ENCODE data around the gene BEND7.
"Not testable (repeated sequence)": the region's sequence is repeated elsewhere in the genome, so short reads cannot be mapped to it uniquely, and the experiment has no call there.

The BEND7 gene

DNA sequence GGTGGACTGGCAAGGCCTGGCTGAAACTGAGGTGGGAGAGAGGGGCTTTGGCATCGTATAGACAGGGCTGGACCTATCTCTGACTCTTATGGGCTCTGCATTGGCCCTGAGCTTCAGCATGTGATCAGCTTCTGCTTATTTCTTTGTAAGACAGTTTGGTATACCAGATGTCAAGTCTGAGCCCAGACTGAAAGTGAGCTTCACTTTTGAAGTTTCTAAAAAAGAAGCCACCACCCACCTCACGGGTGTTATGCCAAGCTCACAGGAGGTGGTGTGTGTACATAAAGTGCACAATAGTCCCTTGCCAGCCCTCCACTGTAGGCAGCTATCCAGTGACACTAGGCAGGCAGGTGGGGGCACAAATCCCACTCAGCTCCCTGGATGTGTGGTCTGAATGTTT lies 112.1 kb downstream of the BEND7 start:
- no peak for DNase-seq

DNA sequence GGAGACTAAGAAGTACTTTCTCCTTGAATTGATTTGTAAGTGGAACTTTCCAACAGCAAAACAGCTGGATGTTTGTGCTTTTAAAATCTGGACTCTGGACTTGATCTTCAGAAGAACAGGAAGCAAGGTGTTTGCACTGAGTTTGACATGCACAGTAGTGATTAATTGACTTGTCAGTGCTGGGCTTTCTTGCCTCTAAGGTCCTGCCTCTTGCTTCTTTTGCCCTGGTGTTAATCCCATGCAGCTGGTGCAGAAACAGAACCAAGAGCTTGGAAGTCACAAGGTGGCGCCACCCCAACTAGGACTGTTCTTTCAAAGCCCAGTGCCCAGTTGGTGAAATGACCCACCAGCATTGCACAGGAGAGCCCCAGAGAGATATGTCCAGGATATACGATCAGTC lies 114.0 kb downstream of the BEND7 start:
- DNase-seq, result no peak

DNA sequence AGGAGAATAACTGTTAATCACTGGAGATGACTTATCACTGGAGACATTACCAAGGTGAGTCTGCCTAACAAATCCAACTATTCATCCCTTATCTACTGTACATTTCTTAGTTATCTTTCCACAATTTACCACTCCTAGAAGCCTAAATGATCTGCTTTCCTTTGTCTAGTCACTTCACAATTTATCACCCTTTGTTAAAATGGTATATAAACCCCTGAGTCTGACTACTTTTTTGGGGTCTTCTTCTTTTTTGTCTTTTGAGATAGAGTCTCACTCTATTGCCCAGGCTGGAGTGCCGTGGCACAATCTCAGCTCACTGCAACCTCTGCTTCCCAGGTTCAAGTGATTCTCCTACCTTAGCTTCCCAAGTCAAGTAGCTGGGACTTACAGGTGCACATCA lies 114.7 kb downstream of the BEND7 start:
- no peak for DNase-seq

DNA sequence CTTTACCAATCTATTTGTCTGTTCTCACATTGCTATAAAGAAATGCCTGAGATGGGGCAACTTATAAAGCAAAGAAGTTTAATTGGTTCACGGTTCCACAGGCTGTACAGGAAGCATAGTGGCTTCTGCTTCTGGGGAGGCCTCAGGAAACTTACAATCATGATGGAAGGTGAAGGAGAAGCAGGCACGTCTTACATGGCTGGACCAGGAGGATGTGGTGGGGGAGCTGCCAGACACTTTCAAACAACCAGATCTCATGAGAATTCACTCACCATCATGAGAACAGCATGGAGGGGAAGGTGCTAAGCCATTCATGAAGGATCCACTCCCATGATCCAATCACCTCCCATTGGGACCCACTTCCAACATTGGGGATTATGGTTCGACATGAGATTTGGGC lies 115.9 kb downstream of the BEND7 start:
- DNase-seq, result no peak

DNA sequence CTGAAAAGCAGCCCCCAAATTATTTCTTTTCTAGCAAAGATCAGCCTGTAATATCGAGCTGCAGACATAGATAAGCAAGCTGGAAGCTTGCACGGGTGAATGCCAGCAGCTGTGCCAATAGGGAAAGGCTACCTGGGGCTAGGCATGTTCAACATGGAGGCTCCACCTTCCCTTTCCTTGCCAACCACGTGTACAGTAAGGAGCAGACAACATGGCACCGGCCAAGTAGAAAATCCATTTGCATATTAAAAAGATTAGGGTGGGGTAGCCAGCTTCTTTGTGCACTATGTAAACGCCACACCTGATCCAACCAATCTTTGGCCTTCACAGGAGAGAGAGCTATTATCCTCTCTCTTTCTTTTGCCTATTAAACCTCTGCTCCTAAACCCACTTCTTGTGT lies 124.0 kb downstream of the BEND7 start:
- no peak for DNase-seq

DNA sequence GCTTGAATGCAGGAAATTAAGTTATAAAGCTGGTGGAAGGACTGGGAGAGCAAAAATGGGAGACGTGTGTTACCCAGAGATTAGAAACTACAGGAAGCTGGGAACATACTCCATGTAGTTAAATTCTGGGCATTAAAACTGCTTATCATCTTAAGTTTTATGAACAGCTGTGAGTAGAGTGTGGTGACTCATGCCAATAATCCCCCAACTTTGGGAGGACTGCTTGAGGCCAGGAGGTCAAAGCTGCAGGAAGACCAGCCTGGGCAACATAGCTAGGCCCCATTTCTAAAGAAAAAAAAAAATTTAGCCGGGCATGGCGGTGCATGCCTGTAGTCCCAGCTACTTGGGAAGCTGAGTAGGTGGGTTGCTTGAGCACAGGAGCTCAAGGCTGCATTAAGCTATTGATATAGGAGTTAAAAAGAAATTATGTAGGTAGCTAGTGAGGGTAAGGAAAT lies 124.5 kb downstream of the BEND7 start:
- no peak for DNase-seq

DNA sequence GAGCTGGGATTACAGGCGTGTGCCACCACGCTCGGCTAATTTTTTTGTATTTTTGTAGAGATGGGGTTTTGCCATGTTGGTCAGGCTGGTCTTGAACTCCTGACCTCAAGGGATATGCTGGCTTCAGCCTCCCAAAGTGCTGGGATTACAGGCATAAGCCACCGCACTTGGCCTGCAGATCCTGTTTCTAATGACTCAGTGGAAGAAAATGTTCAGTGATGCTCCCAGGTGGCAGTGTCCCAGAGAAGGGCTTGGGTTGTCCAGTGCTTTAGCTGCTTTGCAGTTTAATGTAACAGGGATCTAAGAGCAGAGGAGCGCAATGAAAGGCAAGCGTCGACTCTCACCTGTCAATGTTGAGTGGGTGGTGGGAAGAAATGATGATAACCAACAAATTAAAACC lies 125.4 kb downstream of the BEND7 start:
- not testable (repeated sequence) for DNase-seq

DNA sequence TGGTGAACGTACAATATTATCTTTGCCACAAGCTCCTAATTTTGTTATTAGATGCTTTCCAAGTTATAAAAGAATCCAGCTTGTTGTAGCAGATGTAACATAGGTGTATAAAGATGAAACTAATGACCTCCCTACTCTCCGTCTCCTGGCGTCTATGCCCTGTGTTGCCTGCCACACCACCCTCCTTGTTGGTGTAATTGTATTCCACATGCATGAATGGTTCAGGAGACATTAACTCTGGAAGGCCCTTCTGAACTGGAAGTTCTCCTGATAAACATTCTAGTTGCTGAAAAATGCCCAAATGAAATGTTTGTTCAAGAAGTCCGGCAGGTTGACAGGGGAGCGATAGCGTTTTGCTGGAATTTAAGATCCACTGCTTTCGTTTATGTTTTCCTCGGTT lies 126.8 kb downstream of the BEND7 start:
- no peak for DNase-seq

DNA sequence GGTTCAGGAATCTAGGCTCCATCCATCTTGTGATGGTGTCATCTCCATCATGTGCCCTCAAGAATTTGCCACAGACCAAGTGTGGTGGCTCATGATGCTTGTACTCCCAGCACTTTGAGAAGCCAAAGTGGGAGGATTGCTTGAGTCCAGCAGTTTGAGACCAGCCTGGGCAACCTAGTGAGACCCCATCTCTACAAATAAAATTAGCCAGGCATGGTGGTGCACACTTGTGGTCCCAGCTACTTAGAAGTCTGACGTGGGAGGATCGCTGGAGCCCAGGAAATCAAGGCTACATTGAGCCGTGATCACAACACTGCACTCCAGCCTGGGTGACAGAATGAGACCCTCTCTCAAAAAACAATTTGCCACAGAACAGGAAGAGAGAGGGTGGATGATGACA lies 127.7 kb downstream of the BEND7 start:
- no peak for DNase-seq

DNA sequence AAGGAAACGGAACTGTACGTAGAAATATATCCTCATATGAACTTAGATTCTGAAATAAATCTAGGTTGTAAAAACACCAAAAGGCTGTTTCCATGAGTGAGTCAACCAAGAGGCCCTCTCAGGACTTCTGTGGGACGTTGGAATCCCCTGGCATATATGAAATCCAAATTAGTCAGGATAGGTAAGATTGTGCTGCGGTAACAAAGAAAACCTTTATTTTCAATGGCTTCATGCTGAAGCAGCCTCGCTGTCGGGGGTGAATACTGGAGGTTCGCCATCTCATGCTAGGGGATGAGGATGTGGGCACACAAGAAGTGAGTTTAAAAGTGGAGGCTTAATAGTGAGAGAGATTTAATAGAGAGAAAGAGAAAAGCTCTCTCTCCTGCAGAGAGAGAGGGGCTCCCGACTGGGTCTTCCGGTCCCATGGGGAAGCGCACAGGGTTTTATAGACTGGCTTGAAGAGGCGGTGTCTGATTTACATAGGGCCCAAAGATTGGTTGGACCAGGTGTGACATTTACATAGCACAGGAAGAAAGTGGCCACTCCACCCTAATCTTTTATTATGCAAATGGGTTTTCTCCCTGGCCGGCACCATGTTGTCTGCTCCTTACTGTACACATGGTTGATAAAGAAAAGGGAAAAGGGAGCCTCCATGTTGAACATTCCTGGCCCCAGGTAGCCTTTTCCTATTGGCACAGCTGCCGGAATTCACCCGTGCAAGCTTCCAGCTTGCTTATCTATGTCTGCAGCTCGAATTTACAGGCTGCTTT lies 128.4 kb downstream of the BEND7 start:
- no peak for DNase-seq

DNA sequence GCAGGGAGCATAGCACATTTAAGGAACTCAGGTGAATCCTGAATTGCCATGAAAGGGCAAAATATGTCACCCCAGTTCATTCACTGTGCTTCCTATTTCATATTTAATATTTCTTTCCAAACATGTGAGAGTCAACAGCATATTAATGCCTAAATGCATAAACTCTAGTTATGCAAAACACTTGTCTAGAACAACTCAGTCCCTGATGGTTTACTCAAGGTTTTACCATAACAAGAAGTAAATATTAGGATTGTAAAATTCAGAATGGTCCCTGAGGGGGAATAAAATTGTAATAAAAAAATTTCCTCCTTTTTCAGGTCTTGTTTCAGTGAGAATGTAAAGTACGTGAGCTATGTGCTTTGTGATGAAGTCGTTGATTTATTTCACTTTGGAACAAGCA lies 129.1 kb downstream of the BEND7 start:
- no peak for DNase-seq

DNA sequence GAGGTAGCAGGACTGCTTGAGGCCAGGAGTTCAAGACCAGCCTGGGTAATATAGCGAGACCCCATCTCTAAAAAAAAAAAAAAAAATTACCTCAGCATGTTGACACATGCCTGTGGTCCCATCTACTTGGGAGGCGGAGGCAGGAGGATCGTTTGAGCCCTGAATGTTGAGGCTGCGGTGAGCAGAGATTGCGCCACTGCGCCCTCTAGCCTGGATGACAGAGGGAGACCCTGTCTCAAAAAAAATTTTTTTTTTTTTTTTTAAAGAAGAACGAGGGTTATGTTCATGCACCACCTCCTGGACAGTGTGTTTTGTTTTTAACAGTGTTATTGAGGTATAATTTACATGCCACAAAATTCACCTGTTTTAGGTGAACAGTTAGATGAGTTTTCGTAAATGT lies 129.6 kb downstream of the BEND7 start:
- DNase-seq, result no peak

DNA sequence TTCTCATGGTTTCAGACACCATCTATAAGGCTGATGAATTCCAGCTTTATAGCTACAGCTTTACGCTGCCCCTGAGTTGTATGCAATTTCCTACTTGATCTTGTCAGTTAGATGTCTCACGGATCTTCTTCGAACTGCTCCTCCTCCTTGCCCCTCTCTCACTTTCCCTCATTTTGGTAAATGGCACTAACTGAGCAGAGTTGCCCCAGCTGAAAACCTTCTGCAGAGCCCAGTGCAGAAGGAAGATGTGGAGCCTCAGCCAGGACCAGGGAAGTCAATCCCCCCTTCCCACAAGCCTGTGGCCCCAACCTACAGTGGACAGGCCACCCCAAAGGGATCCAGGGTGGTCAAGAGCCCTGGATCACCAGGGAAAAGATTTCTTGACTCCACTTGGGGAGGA lies 131.8 kb downstream of the BEND7 start:
- DNase-seq, result no peak

DNA sequence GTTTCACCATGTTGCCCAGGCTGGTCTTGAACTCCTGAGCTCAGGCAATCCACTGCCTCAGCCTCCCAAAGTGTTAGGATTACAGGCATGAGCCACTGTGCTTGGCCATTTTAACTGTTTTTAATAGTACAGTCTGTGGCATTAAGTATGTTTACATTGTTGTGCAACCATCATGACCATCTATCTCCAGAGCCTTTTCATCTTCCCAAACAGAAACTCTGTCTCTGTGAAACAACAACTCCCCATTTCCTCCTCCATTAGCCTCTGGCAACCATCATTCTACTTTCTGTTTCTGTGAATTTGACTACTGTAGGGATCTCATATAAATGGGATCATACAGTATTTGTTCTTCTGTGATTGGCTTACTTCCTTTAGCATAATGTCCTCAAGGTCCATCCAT lies 132.4 kb downstream of the BEND7 start:
- DNase-seq, result no peak

DNA sequence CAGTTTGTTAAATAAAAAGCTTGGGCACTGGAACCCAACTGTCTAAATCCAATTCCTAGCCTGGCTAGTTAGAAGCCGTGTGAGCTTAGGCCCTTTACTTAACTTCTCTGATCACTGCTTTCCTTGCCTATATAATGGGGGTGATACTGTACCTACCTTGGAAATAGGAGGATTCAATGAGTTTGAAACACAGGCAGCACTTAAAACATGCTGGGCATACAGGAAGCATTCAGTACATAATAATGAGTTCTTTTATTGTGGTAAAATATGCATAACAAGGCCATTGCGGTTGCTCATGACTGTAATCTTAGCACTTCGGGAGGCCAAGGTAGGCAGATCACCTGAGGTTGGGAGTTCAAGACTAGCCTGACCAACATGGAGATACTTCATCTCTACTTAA lies 133.3 kb downstream of the BEND7 start:
- no peak for DNase-seq

DNA sequence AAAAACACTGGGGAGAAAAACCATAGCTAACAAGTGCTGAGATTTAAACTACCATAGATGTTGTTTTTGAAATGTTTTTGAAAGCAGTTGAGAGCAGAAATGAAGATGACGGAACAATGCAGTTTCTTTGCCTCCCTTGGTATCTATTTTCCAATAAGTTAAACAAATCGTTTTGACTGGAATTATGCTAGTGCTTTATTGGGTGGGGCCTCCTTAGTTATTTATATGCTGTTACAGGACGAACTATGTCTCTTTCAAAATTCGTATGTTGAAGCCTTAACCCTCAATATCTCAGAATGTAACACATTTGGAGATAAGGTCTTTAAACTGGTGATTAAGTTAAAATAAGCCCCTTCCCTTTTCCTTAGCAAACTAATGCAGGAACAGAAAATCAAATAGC lies 135.2 kb downstream of the BEND7 start:
- DNase-seq, result no peak

DNA sequence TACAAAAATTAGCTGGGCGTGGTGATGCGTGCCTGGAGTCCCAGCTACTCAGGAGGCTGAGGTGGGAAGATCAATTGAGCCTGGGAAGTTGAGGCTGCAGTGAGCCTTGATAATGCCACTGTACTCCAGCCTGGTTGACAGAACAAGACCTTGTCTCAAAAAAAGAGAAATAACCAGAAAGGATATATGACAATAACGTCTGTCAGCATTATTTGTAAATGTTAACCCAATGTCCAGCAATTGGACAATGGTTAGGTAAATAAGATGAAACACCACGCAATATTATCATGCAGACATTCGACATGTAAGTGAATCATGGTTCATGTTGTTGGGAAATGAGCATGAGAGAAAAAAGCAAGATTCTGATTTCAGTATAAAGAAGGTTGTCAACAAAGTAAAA lies 136.1 kb downstream of the BEND7 start:
- no peak for DNase-seq

All from activated effector memory CD4-positive, alpha-beta T cell treated with Interleukin-2 at 50 U/mL for 16 hours (primary cell).